ENCODE measurements around the gene HYLS1.

DNA sequence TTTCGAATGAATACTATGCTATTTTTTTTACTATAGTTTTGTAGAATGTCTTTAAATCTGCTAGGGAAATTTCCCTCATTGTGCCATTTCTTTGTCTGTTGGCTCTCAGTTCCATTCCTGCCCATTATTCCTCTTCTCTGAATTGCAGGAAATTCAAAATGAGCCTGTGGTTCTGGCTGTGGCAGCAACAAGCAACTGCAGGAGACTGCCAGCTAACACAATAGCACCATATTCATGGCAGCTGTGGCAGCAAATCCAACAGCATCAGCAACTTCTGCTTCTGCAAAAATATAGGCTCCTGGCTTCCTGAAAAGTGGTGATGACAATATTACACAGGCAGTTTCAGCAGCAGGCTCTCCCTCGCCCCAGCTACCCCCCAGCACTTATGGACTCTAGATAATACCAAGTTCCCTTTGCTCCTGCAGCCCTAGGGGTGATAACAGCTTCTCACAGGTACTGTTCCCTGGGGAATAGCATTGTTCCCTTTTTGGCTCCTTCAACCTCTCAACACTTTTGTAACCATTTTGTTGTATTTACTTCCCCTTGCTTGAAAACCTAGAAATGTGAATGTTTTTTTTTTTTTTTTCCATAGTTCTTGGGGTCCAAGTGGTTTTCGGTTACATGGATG, 45.0 kb upstream of the HYLS1 start:
- TF ChIP-seq CTCF (IDR thresholded peaks at IDR 0.05 in 8 of 11, conservative IDR thresholded peaks at IDR 0.05 in 3 of 11) (no peak), POLR2A (IDR thresholded peaks at IDR 0.05) (no peak)

Data from spleen (tissue), 7 donors.